GM12874 (cell line): Measurements from ENCODE around the gene DYNLRB2.

Experiments
- TF ChIP-seq, protein P1 (sequence below): IDR thresholded peaks from 2 replicates; pipeline ENCODE4 v1.5.1; 2011; ENCODE audit warnings: low read depth, mild to moderate bottlenecking, control low read depth, low read length, moderate library complexity; ENCODE audit not compliant: insufficient read depth

The DYNLRB2 gene

GRCh38 chr16:80527297-80527696 is 13.5 kb upstream of the DYNLRB2 start:
- TF ChIP-seq, protein P1, sequence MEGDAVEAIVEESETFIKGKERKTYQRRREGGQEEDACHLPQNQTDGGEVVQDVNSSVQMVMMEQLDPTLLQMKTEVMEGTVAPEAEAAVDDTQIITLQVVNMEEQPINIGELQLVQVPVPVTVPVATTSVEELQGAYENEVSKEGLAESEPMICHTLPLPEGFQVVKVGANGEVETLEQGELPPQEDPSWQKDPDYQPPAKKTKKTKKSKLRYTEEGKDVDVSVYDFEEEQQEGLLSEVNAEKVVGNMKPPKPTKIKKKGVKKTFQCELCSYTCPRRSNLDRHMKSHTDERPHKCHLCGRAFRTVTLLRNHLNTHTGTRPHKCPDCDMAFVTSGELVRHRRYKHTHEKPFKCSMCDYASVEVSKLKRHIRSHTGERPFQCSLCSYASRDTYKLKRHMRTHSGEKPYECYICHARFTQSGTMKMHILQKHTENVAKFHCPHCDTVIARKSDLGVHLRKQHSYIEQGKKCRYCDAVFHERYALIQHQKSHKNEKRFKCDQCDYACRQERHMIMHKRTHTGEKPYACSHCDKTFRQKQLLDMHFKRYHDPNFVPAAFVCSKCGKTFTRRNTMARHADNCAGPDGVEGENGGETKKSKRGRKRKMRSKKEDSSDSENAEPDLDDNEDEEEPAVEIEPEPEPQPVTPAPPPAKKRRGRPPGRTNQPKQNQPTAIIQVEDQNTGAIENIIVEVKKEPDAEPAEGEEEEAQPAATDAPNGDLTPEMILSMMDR = peak; percentile 40; the same call in 1 of the 2 replicates

DNA sequence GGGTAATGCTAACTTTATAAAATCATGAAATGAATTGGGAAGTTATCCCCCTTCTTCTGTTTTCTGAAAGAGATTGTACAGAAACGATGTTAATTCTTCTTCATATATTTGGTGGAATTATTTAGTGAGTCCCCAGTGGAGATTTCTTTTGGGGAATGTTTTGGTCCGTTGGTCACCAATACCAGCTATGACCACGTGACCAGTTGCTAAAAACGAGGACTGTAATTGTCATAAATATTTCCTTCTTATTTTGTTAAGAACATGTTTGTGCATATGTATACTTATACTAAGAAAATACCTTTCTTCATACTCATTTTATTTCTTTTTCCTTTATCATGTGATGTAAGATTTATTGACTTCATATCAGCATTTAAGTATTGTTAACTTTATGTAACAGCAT is 10.3 kb upstream of the DYNLRB2 start:
- TF ChIP-seq, protein P1 = no peak

DNA sequence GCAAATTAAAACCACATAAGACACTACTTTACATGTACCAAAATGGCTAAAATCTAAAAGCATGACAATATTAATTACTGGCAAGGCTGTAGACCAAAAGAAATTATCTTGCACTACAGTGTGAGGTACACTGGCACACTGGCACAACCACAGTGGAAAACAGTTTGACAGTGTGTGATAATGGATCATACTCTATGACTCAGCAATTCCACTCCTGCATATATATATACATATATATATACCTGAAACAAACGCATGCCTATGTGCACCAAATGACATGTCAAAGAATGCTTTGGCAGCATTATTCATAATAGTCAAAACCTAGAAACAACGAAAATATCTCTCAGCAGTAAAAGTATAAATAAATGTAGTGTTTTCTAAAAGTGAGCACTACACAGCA is 4.6 kb upstream of the DYNLRB2 start:
- TF ChIP-seq, protein P1 = no peak

DNA sequence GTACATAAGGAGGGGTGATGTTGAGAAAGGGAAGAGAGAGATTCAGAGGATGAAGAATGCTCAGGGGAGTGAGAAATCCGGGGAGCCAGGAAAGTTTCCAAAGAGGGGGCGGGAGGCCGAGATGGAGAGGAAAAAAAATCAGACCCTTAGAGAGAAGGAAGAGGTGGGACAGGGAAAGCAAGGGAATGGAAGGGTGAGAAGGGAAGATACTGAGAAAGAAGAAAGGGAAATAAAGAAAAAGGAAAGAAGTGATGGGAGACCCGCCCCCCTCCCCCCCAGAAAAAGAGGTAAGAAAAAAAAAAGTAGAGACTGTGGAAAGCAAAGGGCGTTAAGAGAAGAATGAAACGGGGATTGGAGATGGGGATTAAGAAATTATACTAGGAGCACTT is 507 bp downstream of the DYNLRB2 start:
- TF ChIP-seq, protein P1 = no peak

DNA sequence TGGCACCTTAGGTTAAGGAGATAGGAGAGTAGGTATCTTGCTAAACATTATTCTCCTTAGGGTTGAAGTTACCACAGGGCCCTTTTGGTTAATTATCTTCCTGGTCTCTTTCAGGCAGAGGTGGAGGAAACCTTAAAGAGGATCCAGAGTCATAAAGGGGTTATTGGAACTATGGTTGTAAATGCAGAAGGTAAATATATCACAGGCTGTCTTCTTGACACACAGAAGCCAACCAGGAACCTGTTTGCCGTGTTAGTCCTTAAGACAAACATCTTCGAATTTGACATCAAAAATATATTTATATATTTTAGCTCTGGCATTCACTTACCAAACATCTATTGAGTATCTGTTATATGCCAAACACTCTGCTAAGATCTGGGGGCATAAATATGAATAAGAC is 2.4 kb downstream of the DYNLRB2 start:
- TF ChIP-seq, protein P1 = no peak

DNA sequence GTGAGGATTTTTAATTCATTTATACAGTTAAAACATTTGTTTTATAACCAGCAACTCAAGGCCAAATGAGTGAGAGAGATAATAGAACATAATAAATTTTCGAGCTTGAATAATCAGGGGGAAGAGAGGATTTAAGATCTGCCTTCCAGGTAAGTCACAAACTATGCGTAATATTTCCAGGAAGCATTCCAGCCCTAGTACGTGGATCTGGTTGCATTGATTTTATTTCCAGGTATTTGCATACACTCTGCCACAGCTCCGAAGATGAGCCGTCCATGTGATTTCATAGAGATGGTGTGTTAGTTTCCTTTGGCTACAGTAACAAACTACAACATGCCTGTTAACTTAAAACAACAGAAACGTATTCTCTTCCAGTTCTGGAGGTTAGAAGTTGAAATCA is 3.5 kb downstream of the DYNLRB2 start:
- TF ChIP-seq, protein P1 = no peak

DNA sequence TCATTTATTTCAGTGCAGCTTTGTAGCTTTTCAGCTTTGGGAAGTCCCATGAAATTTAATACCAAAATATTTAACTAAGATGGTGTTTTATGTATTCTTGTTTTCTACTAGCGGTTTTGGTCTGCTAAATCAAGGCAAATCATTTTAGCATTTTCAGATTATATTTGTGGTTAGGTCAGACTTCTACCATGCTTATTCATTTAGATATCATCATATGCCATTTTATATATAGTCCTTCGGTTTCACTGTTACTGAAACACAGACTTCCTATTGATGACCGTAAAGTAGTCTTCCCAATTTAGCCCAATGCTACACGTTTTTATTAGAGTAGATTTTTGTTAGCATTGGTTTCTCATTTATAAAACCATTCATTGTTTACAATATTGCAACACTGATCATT is 5.5 kb downstream of the DYNLRB2 start:
- TF ChIP-seq, protein P1 = no peak

DNA sequence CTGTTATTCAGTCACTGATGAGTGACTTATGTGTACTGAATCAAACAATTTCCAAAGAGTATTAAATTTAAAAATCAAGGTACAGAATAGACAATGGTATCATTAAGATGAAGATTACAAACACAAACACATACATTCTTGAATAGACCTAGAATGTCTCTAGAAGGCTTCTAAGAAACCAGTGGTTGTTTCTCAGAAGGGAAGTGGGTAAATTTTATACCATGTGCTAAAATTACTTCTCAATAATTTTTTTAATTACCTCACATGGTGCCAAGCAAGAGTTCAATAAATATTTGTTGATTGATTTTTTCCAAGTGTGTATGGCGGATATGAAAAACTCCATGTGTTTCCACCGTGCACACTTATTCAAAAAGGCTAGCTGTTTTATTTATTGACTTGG is 6.4 kb downstream of the DYNLRB2 start:
- TF ChIP-seq, protein P1 = no peak
